ENCODE measurements around the gene NSRP1.

GRCh38 chr17:30217054-30217453 is 100.4 kb downstream of the NSRP1 start:
- TF ChIP-seq CTCF (IDR thresholded peaks at IDR 0.05; ENCODE audit: low read depth, low read length, missing input control) (no peak), EGR1 (IDR thresholded peaks at IDR 0.05; ENCODE audit: low read depth in 2 of 2) (no peak), REST (IDR thresholded peaks at IDR 0.05) (no peak), YY1 (IDR thresholded peaks at IDR 0.05) (no peak), TAF1 (conservative IDR thresholded peaks at IDR 0.05) (no peak), JUND (IDR thresholded peaks at IDR 0.05) (no peak), RAD21 (IDR thresholded peaks at IDR 0.05) (no peak)
- TF ChIP-seq, protein P1, sequence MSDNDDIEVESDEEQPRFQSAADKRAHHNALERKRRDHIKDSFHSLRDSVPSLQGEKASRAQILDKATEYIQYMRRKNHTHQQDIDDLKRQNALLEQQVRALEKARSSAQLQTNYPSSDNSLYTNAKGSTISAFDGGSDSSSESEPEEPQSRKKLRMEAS (IDR thresholded peaks at IDR 0.05), result no peak
